GM21825 (cell line): ENCODE data around the gene IZUMO1.
"Not testable (repeated sequence)": the region's sequence is repeated elsewhere in the genome, so short reads cannot be mapped to it uniquely, and the experiment has no call there.

ENCODE experiments used
- ATAC-seq: cut with Tn5 transposase; IDR thresholded peaks from one replicate; pipeline ENCODE4 v1.9.1; 2021; ENCODE audit warnings: mild to moderate bottlenecking, moderate library complexity; ENCODE audit not compliant: unreplicated experiment

Gene IZUMO1

GRCh38 chr19:48738557-48739403, 7.9 kb downstream of the IZUMO1 start:
- peak; percentile 78 for ATAC-seq

GRCh38 chr19:48737360-48737998, 9.2 kb downstream of the IZUMO1 start:
- ATAC-seq = no peak

GRCh38 chr19:48735031-48735615, 11.6 kb downstream of the IZUMO1 start:
- no peak for ATAC-seq

- ATAC-seq = no peak
Measured at GRCh38 chr19:48734625-48735024, 12.1 kb downstream of the IZUMO1 start.

- ATAC-seq = no peak
Measured at GRCh38 chr19:48731452-48731851, 15.3 kb downstream of the IZUMO1 start.

GRCh38 chr19:48728911-48729664, 17.6 kb downstream of the IZUMO1 start:
- no peak for ATAC-seq

GRCh38 chr19:48726556-48726955, 20.2 kb downstream of the IZUMO1 start:
- no peak for ATAC-seq

- ATAC-seq = no peak
Measured at GRCh38 chr19:48724796-48725753, 21.6 kb downstream of the IZUMO1 start.

GRCh38 chr19:48722196-48722708, 24.5 kb downstream of the IZUMO1 start:
- ATAC-seq = no peak

- peak; percentile 61 for ATAC-seq
Measured at GRCh38 chr19:48720613-48721296, 26.0 kb downstream of the IZUMO1 start.

- ATAC-seq = no peak
Measured at GRCh38 chr19:48720251-48720612, 26.5 kb downstream of the IZUMO1 start.

GRCh38 chr19:48719263-48720171, 27.2 kb downstream of the IZUMO1 start, which contains the start of gene MAMSTR:
Gene MAMSTR (minus strand): TSS chr19:48719725. CDS start chr19:48719031, 694 bp downstream.
- ATAC-seq = no peak

GRCh38 chr19:48718711-48719231, 27.9 kb downstream of the IZUMO1 start:
- ATAC-seq = no peak

- ATAC-seq = not testable (repeated sequence)
Measured at GRCh38 chr19:48718106-48718505, 28.6 kb downstream of the IZUMO1 start.

GRCh38 chr19:48716562-48717291, 30.0 kb downstream of the IZUMO1 start:
- no peak for ATAC-seq

GRCh38 chr19:48715681-48716171, 31.0 kb downstream of the IZUMO1 start:
- no peak for ATAC-seq
